Activated CD8-positive, alpha-beta T cell treated with anti-CD3 and anti-CD28 coated beads for 36 hours (primary cell): ENCODE data around the gene FBXL16. TPM values are rescaled to one million over a fixed set of nuclear protein-coding genes. Genes with fewer than 3 reads are reported as not detected.

Experiments used
- ATAC-seq: fragments of 200-7000 bp; cut with Tn5 transposase; one replicate; pipeline ENCODE4 v1.10.0; 2021; ENCODE audit warnings: mild to moderate bottlenecking, moderate library complexity
- CTCF ChIA-PET: fragments of 350-600 bp; sonication (Branson Sonifier 250); formaldehyde crosslinking; loops from one replicate; lab custom pipeline; 2021; ENCODE audit warnings: antibody characterized with exemption; lab: Charles Lee
- POLR2A ChIA-PET: fragments of 350-600 bp; sonication (Branson Sonifier 250); formaldehyde crosslinking; loops from one replicate; lab custom pipeline; 2021; ENCODE audit warnings: antibody characterized with exemption; lab: Charles Lee
- DNase-seq: peaks from one replicate; pipeline ENCODE4 v3.0.0-alpha.2; 2020
- H3K27ac Mint-ChIP-seq: one replicate; pipeline ENCODE4 v1.8.0; 2021; ENCODE audit warnings: mild to moderate bottlenecking, mixed read lengths
- H3K27me3 Mint-ChIP-seq: one replicate; pipeline ENCODE4 v1.8.0; 2021; ENCODE audit warnings: mixed read lengths
- H3K36me3 Mint-ChIP-seq: one replicate; pipeline ENCODE4 v1.8.0; 2021; ENCODE audit warnings: low read depth, mixed read lengths
- H3K4me1 Mint-ChIP-seq: one replicate; pipeline ENCODE4 v1.8.0; 2021; ENCODE audit warnings: low read depth, mixed read lengths
- H3K4me3 Mint-ChIP-seq: one replicate; pipeline ENCODE4 v1.8.0; 2021; ENCODE audit warnings: mild to moderate bottlenecking, moderate library complexity, mixed read lengths
- H3K9me3 Mint-ChIP-seq: one replicate; pipeline ENCODE4 v1.8.0; 2021; ENCODE audit warnings: mixed read lengths
- CTCF ChIP-seq: fragments of 200-600 bp; IDR thresholded peaks from one replicate; pipeline ENCODE4 v1.8.0; 2022; ENCODE audit warnings: antibody characterized with exemption, mild to moderate bottlenecking
- intact Hi-C: fragments of 100-400 bp; cut with micrococcal nuclease; formaldehyde crosslinking; loops from one replicate; pipeline ENCODE4 v1.10.0; 2022
- total RNA-seq, 2 experiments: library from RNA; stranded (reverse); gene quantifications; one replicate each; pipeline ENCODE4 v1.2.3, GENCODE V29; 2021

Gene FBXL16
- total RNA-seq, 2 experiments from 2014 or later: 5.9 to 8.0 TPM

GRCh38 chr16:686459-687260 lies 18.9 kb downstream of the FBXL16 start:
- ChIA-PET POLR2A (interaction anchor here (1.1 to 1.3 kb wide), 2 partner anchors 20 to 39 kb away, joined by 3 read pairs; no protein-coding TSS in a partner anchor), CTCF (interaction anchor here (0.5 to 1.2 kb wide), 3 partner anchors 9 to 54 kb away, joined by 3 read pairs; partner anchors contain the start of genes CIAO3 and RHBDL1)
- Mint-ChIP-seq H3K9me3 (no peaks in the 10 kb centered on the region), H3K27ac (no peak overlapping the region), H3K27me3 (no peaks in the 10 kb centered on the region), H3K4me3 (no peak overlapping the region), H3K4me1 (peaks cover 52% of the 10 kb centered on the region), H3K36me3 (peaks cover 21% of the 10 kb centered on the region)
- ATAC-seq (no peak), DNase-seq (no peak)
- intact Hi-C loops: no loop called here
- TF ChIP-seq CTCF: no peak

- peak; percentile 40 for TF ChIP-seq CTCF
- intact Hi-C loops: no loop called here
- H3K9me3 Mint-ChIP-seq: no peaks in the 10 kb centered on the region
- H3K27ac Mint-ChIP-seq: no peak overlapping the region
- H3K36me3 Mint-ChIP-seq: peaks cover 26% of the 10 kb centered on the region
- POLR2A ChIA-PET: interaction anchor here (1.3 kb wide), 1 partner anchor 38 kb away, joined by 3 read pairs; no protein-coding TSS in a partner anchor
- H3K4me1 Mint-ChIP-seq: peaks cover 56% of the 10 kb centered on the region
- ATAC-seq (no peak), DNase-seq (no peak)
- H3K4me3 Mint-ChIP-seq: no peak overlapping the region
- H3K27me3 Mint-ChIP-seq: no peaks in the 10 kb centered on the region
- CTCF ChIA-PET: interaction anchor here (0.5 to 1.2 kb wide), 3 partner anchors 9 to 55 kb away, joined by 3 read pairs; partner anchors contain the start of genes CIAO3 and RHBDL1
Measured at GRCh38 chr16:685967-686366, 19.6 kb downstream of the FBXL16 start.

- Mint-ChIP-seq H3K9me3 (no peaks in the 10 kb centered on the region), H3K4me3 (no peak overlapping the region), H3K27me3 (no peaks in the 10 kb centered on the region), H3K4me1 (peaks cover 55% of the 10 kb centered on the region), H3K27ac (no peak overlapping the region), H3K36me3 (peaks cover 26% of the 10 kb centered on the region)
- ChIA-PET CTCF (interaction anchor here (1.2 kb wide), 1 partner anchor 10 kb away, joined by 3 read pairs; no protein-coding TSS in a partner anchor), POLR2A (interaction anchor here (0.8 to 1.3 kb wide), 5 partner anchors 8 to 51 kb away, joined by 3 to 5 read pairs (median 4); partner anchors contain the start of gene METTL26)
- DNase-seq (no peak), ATAC-seq (no peak)
- no peak for TF ChIP-seq CTCF
- intact Hi-C loops: no loop called here
Measured at GRCh38 chr16:684961-685696, 20.5 kb downstream of the FBXL16 start.

- intact Hi-C loops: no loop called here
- peak; percentile 73 for ATAC-seq
- ChIA-PET CTCF (interaction anchor here (1.0 kb wide), 1 partner anchor 32 kb away, joined by 3 read pairs; no protein-coding TSS in a partner anchor), POLR2A (interaction anchor here (0.6 to 1.7 kb wide), 10 partner anchors 9 to 158 kb away, joined by 3 to 8 read pairs (median 3); partner anchors contain the start of genes METTL26, RHBDL1 and WDR90)
- Mint-ChIP-seq H3K9me3 (no peaks in the 10 kb centered on the region), H3K4me3 (peak within 1 kb of the TSS; percentile 83), H3K4me1 (peaks cover 52% of the 10 kb centered on the region), H3K36me3 (peaks cover 26% of the 10 kb centered on the region), H3K27me3 (no peaks in the 10 kb centered on the region), H3K27ac (peak within 1 kb of the TSS; percentile 68)
- no peak for TF ChIP-seq CTCF
- peak; percentile 98 for DNase-seq
Measured at GRCh38 chr16:684071-684794, 21.4 kb downstream of the FBXL16 start, which contains the start of gene JMJD8. TSS of gene JMJD8 (minus strand) at chr16:684334. CDS start at chr16:684319, 15 bp downstream.
